HEK293 (cell line): ENCODE results near the gene NUP88.

ENCODE experiments used
- CTCF ChIP-seq: fragments of 450-650 bp; formaldehyde crosslinking; IDR thresholded peaks from 2 replicates; pipeline ENCODE4 v1.5.1; 2016; ENCODE audit warnings: missing biosample characterization, missing genetic modification characterization
- KLF16 ChIP-seq: fragments of 450-650 bp; formaldehyde crosslinking; IDR thresholded peaks from 2 replicates; pipeline ENCODE4 v1.5.1; 2017; ENCODE audit warnings: missing biosample characterization, missing genetic modification characterization
- MYNN ChIP-seq: fragments of 450-650 bp; formaldehyde crosslinking; IDR thresholded peaks from 2 replicates; pipeline ENCODE4 v1.5.1; 2016; ENCODE audit warnings: missing biosample characterization, missing genetic modification characterization, borderline replicate concordance
- PATZ1 ChIP-seq: fragments of 450-650 bp; formaldehyde crosslinking; IDR thresholded peaks from 2 replicates; pipeline ENCODE4 v1.5.1; 2016; ENCODE audit warnings: missing biosample characterization, missing genetic modification characterization
- PBX3 ChIP-seq: sonication (generic); formaldehyde crosslinking; IDR thresholded peaks from 2 replicates; pipeline ENCODE4 v1.8.1; 2022; ENCODE audit warnings: mild to moderate bottlenecking, moderate library complexity, missing genetic modification reagents
- YY1 ChIP-seq: fragments of 450-650 bp; formaldehyde crosslinking; IDR thresholded peaks from 2 replicates; pipeline ENCODE4 v1.5.1; 2018; ENCODE audit warnings: missing biosample characterization, missing genetic modification characterization
- ZBTB26 ChIP-seq: fragments of 450-650 bp; formaldehyde crosslinking; optimal IDR thresholded peaks from 2 replicates; pipeline ENCODE3; 2016; ENCODE audit warnings: missing biosample characterization, mild to moderate bottlenecking, missing genetic modification characterization
- ZBTB6 ChIP-seq: fragments of 450-650 bp; formaldehyde crosslinking; IDR thresholded peaks from 2 replicates; pipeline ENCODE4 v1.5.1; 2017; ENCODE audit warnings: missing biosample characterization, missing genetic modification characterization
- ZIC2 ChIP-seq: fragments of 450-650 bp; formaldehyde crosslinking; IDR thresholded peaks from 2 replicates; pipeline ENCODE4 v1.5.1; 2016; ENCODE audit warnings: missing biosample characterization, missing genetic modification characterization
- ZNF133 ChIP-seq: fragments of 450-650 bp; formaldehyde crosslinking; IDR thresholded peaks from 2 replicates; pipeline ENCODE4 v1.5.1; 2016; ENCODE audit warnings: missing biosample characterization, missing genetic modification characterization
- ZNF391 ChIP-seq: fragments of 450-650 bp; formaldehyde crosslinking; IDR thresholded peaks from 2 replicates; pipeline ENCODE4 v1.5.1; 2016; ENCODE audit warnings: low read depth, missing biosample characterization, missing genetic modification characterization, borderline replicate concordance
- ZNF473 ChIP-seq: fragments of 450-650 bp; formaldehyde crosslinking; IDR thresholded peaks from 2 replicates; pipeline ENCODE4 v1.5.1; 2017; ENCODE audit warnings: missing biosample characterization, missing genetic modification characterization
- ZSCAN18 ChIP-seq: fragments of 450-650 bp; formaldehyde crosslinking; IDR thresholded peaks from 2 replicates; pipeline ENCODE4 v1.5.1; 2016; ENCODE audit warnings: missing biosample characterization, missing genetic modification characterization

- TF ChIP-seq ZNF391 (no peak), ZSCAN18 (no peak), ZNF473 (no peak), CTCF (no peak), YY1 (tag by site-specific recombination) (no peak), PBX3 (CRISPR knock-in tag) (no peak), ZNF133 (tag by site-specific recombination) (no peak), ZBTB26 (tag by site-specific recombination) (no peak), MYNN (tag by site-specific recombination) (no peak), ZIC2 (no peak), KLF16 (tag by site-specific recombination) (no peak), PATZ1 (tag by site-specific recombination) (no peak), ZBTB6 (tag by site-specific recombination) (no peak)
These were observed 14.1 kb downstream of the NUP88 start for GRCh38 chr17:5405400-5405799.
